HG02588 (cell line): ENCODE data around the gene BCL2.
"Not testable (repeated sequence)": the region's sequence is repeated elsewhere in the genome, so short reads cannot be mapped to it uniquely, and the experiment has no call there.

Experiments
- ATAC-seq: cut with Tn5 transposase; IDR thresholded peaks from one replicate; pipeline ENCODE4 v1.9.1; 2021; ENCODE audit warnings: mild to moderate bottlenecking, moderate library complexity; ENCODE audit not compliant: unreplicated experiment

The BCL2 gene

GRCh38 chr18:63319383-63320122, at the start of gene BCL2:
TSS of gene BCL2 (minus strand) at chr18:63319769.
- no peak for ATAC-seq

- ATAC-seq: no peak
Measured at GRCh38 chr18:63368611-63369010, 49.0 kb upstream of the BCL2 start.

GRCh38 chr18:63367053-63367953, 47.7 kb upstream of the BCL2 start, which contains the start of gene KDSR:
TSS of gene KDSR (minus strand) at chr18:63367206. CDS start at chr18:63367118, 88 bp downstream.
- ATAC-seq: peak; percentile 88

- peak; percentile 29 for ATAC-seq
Measured at GRCh38 chr18:63366213-63367052, 46.9 kb upstream of the BCL2 start.

GRCh38 chr18:63365876-63366212, 46.3 kb upstream of the BCL2 start:
- ATAC-seq: no peak

GRCh38 chr18:63363951-63364350, 44.4 kb upstream of the BCL2 start:
- ATAC-seq: no peak

- ATAC-seq: not testable (repeated sequence)
Measured at GRCh38 chr18:63363420-63363819, 43.9 kb upstream of the BCL2 start.

- ATAC-seq: no peak
Measured at GRCh38 chr18:63356272-63356896, 36.8 kb upstream of the BCL2 start.

GRCh38 chr18:63350230-63350629, 30.7 kb upstream of the BCL2 start:
- ATAC-seq: no peak

GRCh38 chr18:63348508-63349136, 29.1 kb upstream of the BCL2 start:
- no peak for ATAC-seq

- no peak for ATAC-seq
Measured at GRCh38 chr18:63346480-63347183, 27.1 kb upstream of the BCL2 start.

GRCh38 chr18:63346031-63346430, 26.5 kb upstream of the BCL2 start:
- ATAC-seq: no peak

- ATAC-seq: no peak
Measured at GRCh38 chr18:63344918-63345317, 25.3 kb upstream of the BCL2 start.

GRCh38 chr18:63344263-63344662, 24.7 kb upstream of the BCL2 start:
- no peak for ATAC-seq

GRCh38 chr18:63342206-63342605, 22.6 kb upstream of the BCL2 start:
- no peak for ATAC-seq

GRCh38 chr18:63339920-63340484, 20.4 kb upstream of the BCL2 start:
- no peak for ATAC-seq

GRCh38 chr18:63336366-63337099, 17.0 kb upstream of the BCL2 start:
- no peak for ATAC-seq

GRCh38 chr18:63331105-63331504, 11.5 kb upstream of the BCL2 start:
- no peak for ATAC-seq
